WTC11 (cell line): ENCODE measurements around the gene PCTP. TPM values are rescaled to one million over a fixed set of nuclear protein-coding genes. Genes with fewer than 3 reads are reported as not detected.

Source experiments
- ATAC-seq: fragments of 200-7000 bp; cut with Tn5 transposase; 2 replicates; pipeline ENCODE4 v1.10.0; 2021; ENCODE audit warnings: mild to moderate bottlenecking, moderate library complexity
- CTCF ChIA-PET: fragments of 300-600 bp; sonication (Branson Sonifier 250); formaldehyde crosslinking; loops from one replicate; lab custom pipeline; 2021; ENCODE audit warnings: antibody characterized with exemption; lab: Charles Lee
- POLR2A ChIA-PET: fragments of 350-600 bp; sonication (Branson Sonifier 250); formaldehyde crosslinking; loops from one replicate; lab custom pipeline; 2021; ENCODE audit warnings: antibody characterized with exemption; lab: Charles Lee
- DNase-seq: peaks from one replicate; pipeline ENCODE4 v3.0.0; 2021; ENCODE audit warnings: low spot score
- H3K27ac Mint-ChIP-seq: 2 replicates; pipeline ENCODE4 v1.8.0; 2021; ENCODE audit warnings: mixed read lengths
- H3K27me3 Mint-ChIP-seq: 2 replicates; pipeline ENCODE4 v1.8.0; 2021; ENCODE audit warnings: low read depth, mild to moderate bottlenecking, moderate library complexity, mixed read lengths
- H3K36me3 Mint-ChIP-seq: 2 replicates; pipeline ENCODE4 v1.8.0; 2021; ENCODE audit warnings: mixed read lengths
- H3K4me1 Mint-ChIP-seq: 2 replicates; pipeline ENCODE4 v1.8.0; 2022; ENCODE audit warnings: mixed read lengths
- H3K4me3 Mint-ChIP-seq: 2 replicates; pipeline ENCODE4 v1.8.0; 2021; ENCODE audit warnings: mild to moderate bottlenecking, moderate library complexity, mixed read lengths
- H3K9me3 Mint-ChIP-seq: 2 replicates; pipeline ENCODE4 v1.8.0; 2021; ENCODE audit warnings: mixed read lengths
- ARID4B ChIP-seq: sonication (generic); formaldehyde crosslinking; IDR thresholded peaks from 2 replicates; pipeline ENCODE4 v1.8.0; 2023; ENCODE audit warnings: missing genetic modification reagents, mild to moderate bottlenecking, borderline replicate concordance
- CBFB ChIP-seq: sonication (generic); formaldehyde crosslinking; IDR thresholded peaks from 2 replicates; pipeline ENCODE4 v1.8.1; 2022; ENCODE audit warnings: mild to moderate bottlenecking, low read depth, missing genetic modification reagents
- HMGA2 ChIP-seq: fragments of 250-450 bp; sonication (Bioruptor Pico); IDR thresholded peaks from 2 replicates; pipeline ENCODE4 v1.4.0; 2021; ENCODE audit warnings: mild to moderate bottlenecking, moderate library complexity
- JAZF1 ChIP-seq: fragments of 250-450 bp; sonication (Bioruptor Pico); IDR thresholded peaks from 2 replicates; pipeline ENCODE4 v1.9.0; 2021; ENCODE audit warnings: moderate library complexity, mild to moderate bottlenecking, inconsistent platforms
- NR3C1 ChIP-seq: sonication (generic); formaldehyde crosslinking; conservative IDR thresholded peaks from 2 replicates; pipeline ENCODE4 v1.8.1; 2023; ENCODE audit warnings: low read depth, mild to moderate bottlenecking, missing genetic modification reagents
- TEAD1 ChIP-seq: sonication (generic); formaldehyde crosslinking; IDR thresholded peaks from 2 replicates; pipeline ENCODE4 v1.8.0; 2022; ENCODE audit warnings: mild to moderate bottlenecking, missing genetic modification reagents
- ZBTB21 ChIP-seq: sonication (generic); formaldehyde crosslinking; IDR thresholded peaks from 2 replicates; pipeline ENCODE4 v1.8.1; 2023; ENCODE audit warnings: mild to moderate bottlenecking, missing genetic modification reagents, borderline replicate concordance
- ZNF138 ChIP-seq: sonication (generic); formaldehyde crosslinking; conservative IDR thresholded peaks from 2 replicates; pipeline ENCODE4 v1.8.1; 2022; ENCODE audit warnings: mild to moderate bottlenecking, moderate library complexity, missing genetic modification reagents
- ZNF416 ChIP-seq: fragments of 250-450 bp; sonication (Bioruptor Pico); IDR thresholded peaks from 2 replicates; pipeline ENCODE4 v1.9.0; 2021; ENCODE audit warnings: mild to moderate bottlenecking, inconsistent platforms
- ZNF532 ChIP-seq: fragments of 250-450 bp; sonication (Bioruptor Pico); IDR thresholded peaks from 2 replicates; pipeline ENCODE4 v1.9.0; 2021; ENCODE audit warnings: mild to moderate bottlenecking, borderline replicate concordance
- total RNA-seq: library from RNA; stranded (reverse); gene quantifications from 3 replicates; pipeline ENCODE4 v1.2.3, GENCODE V29; 2021
- TF ChIP-seq, protein P1 (sequence below): sonication (generic); formaldehyde crosslinking; IDR thresholded peaks from 2 replicates; pipeline ENCODE4 v1.8.0; 2022; ENCODE audit warnings: mild to moderate bottlenecking, missing genetic modification reagents
- TF ChIP-seq, protein P2 (sequence below): fragments of 250-450 bp; sonication (Bioruptor Pico); IDR thresholded peaks from 2 replicates; pipeline ENCODE4 v1.9.0; 2021; ENCODE audit warnings: mild to moderate bottlenecking
- TF ChIP-seq, protein P3 (sequence below): sonication (generic); formaldehyde crosslinking; IDR thresholded peaks from 2 replicates; pipeline ENCODE4 v1.8.0; 2022; ENCODE audit warnings: mild to moderate bottlenecking, missing genetic modification reagents

Gene PCTP
- total RNA-seq, 1 experiment from 2014 or later = 10.3 TPM

DNA sequence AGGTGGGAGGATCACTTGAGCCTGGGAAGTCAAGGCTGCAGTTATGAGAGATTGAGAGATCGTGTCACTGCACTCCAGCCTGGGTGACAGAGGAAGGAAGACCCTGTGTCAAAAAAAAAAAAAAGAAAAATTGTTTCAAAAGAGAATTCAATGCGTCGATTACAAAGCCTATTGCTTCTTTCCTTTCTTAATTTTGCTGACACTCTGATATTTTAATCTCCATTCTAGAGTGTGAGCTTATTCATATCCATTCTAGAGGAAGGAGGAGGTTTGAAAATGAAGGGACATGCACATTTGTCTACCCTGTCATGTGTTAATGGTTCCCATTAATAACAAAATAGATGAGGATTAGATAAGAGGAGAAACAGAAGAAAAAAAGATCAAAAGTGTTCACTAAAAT lies 63.1 kb downstream of the PCTP start:
- ATAC-seq = no peak
- no peaks in the 10 kb centered on the region for H3K9me3 Mint-ChIP-seq
- ChIA-PET CTCF (interaction anchor here (0.5 kb wide), 1 partner anchor 878 kb away, joined by 4 read pairs; no protein-coding TSS in a partner anchor), POLR2A (no interaction called here)
- no peak overlapping the region for H3K27ac Mint-ChIP-seq
- no peak for TF ChIP-seq TEAD1 (CRISPR knock-in tag)
- no peak for TF ChIP-seq ZNF532
- TF ChIP-seq, protein P1, sequence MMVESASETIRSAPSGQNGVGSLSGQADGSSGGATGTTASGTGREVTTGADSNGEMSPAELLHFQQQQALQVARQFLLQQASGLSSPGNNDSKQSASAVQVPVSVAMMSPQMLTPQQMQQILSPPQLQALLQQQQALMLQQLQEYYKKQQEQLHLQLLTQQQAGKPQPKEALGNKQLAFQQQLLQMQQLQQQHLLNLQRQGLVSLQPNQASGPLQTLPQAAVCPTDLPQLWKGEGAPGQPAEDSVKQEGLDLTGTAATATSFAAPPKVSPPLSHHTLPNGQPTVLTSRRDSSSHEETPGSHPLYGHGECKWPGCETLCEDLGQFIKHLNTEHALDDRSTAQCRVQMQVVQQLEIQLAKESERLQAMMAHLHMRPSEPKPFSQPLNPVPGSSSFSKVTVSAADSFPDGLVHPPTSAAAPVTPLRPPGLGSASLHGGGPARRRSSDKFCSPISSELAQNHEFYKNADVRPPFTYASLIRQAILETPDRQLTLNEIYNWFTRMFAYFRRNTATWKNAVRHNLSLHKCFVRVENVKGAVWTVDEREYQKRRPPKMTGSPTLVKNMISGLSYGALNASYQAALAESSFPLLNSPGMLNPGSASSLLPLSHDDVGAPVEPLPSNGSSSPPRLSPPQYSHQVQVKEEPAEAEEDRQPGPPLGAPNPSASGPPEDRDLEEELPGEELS (CRISPR knock-in tag) = no peak
- no peak for TF ChIP-seq ZBTB21 (CRISPR knock-in tag)
- no peak for TF ChIP-seq JAZF1 (CRISPR knock-in tag)
- TF ChIP-seq, protein P2, sequence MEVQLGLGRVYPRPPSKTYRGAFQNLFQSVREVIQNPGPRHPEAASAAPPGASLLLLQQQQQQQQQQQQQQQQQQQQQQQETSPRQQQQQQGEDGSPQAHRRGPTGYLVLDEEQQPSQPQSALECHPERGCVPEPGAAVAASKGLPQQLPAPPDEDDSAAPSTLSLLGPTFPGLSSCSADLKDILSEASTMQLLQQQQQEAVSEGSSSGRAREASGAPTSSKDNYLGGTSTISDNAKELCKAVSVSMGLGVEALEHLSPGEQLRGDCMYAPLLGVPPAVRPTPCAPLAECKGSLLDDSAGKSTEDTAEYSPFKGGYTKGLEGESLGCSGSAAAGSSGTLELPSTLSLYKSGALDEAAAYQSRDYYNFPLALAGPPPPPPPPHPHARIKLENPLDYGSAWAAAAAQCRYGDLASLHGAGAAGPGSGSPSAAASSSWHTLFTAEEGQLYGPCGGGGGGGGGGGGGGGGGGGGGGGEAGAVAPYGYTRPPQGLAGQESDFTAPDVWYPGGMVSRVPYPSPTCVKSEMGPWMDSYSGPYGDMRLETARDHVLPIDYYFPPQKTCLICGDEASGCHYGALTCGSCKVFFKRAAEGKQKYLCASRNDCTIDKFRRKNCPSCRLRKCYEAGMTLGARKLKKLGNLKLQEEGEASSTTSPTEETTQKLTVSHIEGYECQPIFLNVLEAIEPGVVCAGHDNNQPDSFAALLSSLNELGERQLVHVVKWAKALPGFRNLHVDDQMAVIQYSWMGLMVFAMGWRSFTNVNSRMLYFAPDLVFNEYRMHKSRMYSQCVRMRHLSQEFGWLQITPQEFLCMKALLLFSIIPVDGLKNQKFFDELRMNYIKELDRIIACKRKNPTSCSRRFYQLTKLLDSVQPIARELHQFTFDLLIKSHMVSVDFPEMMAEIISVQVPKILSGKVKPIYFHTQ (CRISPR knock-in tag) = no peak
- no peak for TF ChIP-seq ZNF138 (CRISPR knock-in tag)
- TF ChIP-seq, protein P3, sequence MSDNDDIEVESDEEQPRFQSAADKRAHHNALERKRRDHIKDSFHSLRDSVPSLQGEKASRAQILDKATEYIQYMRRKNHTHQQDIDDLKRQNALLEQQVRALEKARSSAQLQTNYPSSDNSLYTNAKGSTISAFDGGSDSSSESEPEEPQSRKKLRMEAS = no peak
- TF ChIP-seq ZNF416 (CRISPR knock-in tag) = no peak
- no peak for TF ChIP-seq NR3C1 (CRISPR knock-in tag)
- no peak for TF ChIP-seq HMGA2 (CRISPR knock-in tag)
- TF ChIP-seq ARID4B = no peak
- no peak for TF ChIP-seq CBFB (CRISPR knock-in tag)
- no peaks in the 10 kb centered on the region for H3K4me1 Mint-ChIP-seq
- no peak overlapping the region for H3K4me3 Mint-ChIP-seq
- H3K36me3 Mint-ChIP-seq = no peaks in the 10 kb centered on the region
- H3K27me3 Mint-ChIP-seq = no peaks in the 10 kb centered on the region
- DNase-seq = no peak
